ENCODE data around the gene GPR25.

The GPR25 gene

GRCh38 chr1:200872446-200873115, at the start of gene GPR25:
Gene GPR25, plus strand, starts transcription at chr1:200872981. Its CDS starts 57 bp downstream, at chr1:200873038.
- DNase-seq (ENCODE audit: low spot score in 2 of 2) (peak in 1 of 2 donors; percentile 50), ATAC-seq (no peak)
- Mint-ChIP-seq H3K36me3 (no peaks in the 10 kb centered on the region), H3K4me3 (peak within 1 kb of the TSS; percentile 44), H3K4me1 (peaks cover 62% of the 10 kb centered on the region), H3K9me3 (no peaks in the 10 kb centered on the region), H3K27ac (no peak within 1 kb of the TSS)

GRCh38 chr1:200831091-200831490, 41.7 kb upstream of the GPR25 start:
- Mint-ChIP-seq H3K27ac (no peak overlapping the region), H3K4me1 (no peaks in the 10 kb centered on the region), H3K36me3 (no peaks in the 10 kb centered on the region), H3K9me3 (no peaks in the 10 kb centered on the region), H3K4me3 (no peak overlapping the region)
- DNase-seq (ENCODE audit: low spot score in 2 of 2) = no peak
- no peak for ATAC-seq

- Mint-ChIP-seq H3K27ac (no peak overlapping the region), H3K9me3 (no peaks in the 10 kb centered on the region), H3K4me3 (no peak overlapping the region), H3K4me1 (no peaks in the 10 kb centered on the region), H3K36me3 (no peaks in the 10 kb centered on the region)
- DNase-seq (ENCODE audit: low spot score in 2 of 2) = no peak
- no peak for ATAC-seq
These were observed 38.4 kb upstream of the GPR25 start for GRCh38 chr1:200834383-200834782.

- ATAC-seq = no peak
- no peaks in the 10 kb centered on the region for H3K36me3 Mint-ChIP-seq
- H3K4me3 Mint-ChIP-seq = no peak overlapping the region
- no peaks in the 10 kb centered on the region for H3K9me3 Mint-ChIP-seq
- no peak for DNase-seq (ENCODE audit: low spot score in 2 of 2)
- no peak overlapping the region for H3K27ac Mint-ChIP-seq
- H3K4me1 Mint-ChIP-seq = no peaks in the 10 kb centered on the region
These were observed 36.6 kb upstream of the GPR25 start for GRCh38 chr1:200836213-200836612.

- Mint-ChIP-seq H3K4me3 (no peak overlapping the region), H3K4me1 (no peaks in the 10 kb centered on the region), H3K36me3 (no peaks in the 10 kb centered on the region), H3K27ac (no peak overlapping the region), H3K9me3 (no peaks in the 10 kb centered on the region)
- no peak for ATAC-seq
- DNase-seq (ENCODE audit: low spot score in 2 of 2) = no peak
These were observed 34.7 kb upstream of the GPR25 start for GRCh38 chr1:200837931-200838571.

GRCh38 chr1:200838676-200839445, 33.9 kb upstream of the GPR25 start:
- Mint-ChIP-seq H3K4me1 (no peaks in the 10 kb centered on the region), H3K36me3 (no peaks in the 10 kb centered on the region), H3K9me3 (no peaks in the 10 kb centered on the region), H3K4me3 (no peak overlapping the region), H3K27ac (no peak overlapping the region)
- DNase-seq (ENCODE audit: low spot score in 2 of 2) (no peak), ATAC-seq (no peak)

GRCh38 chr1:200845360-200845759, 27.4 kb upstream of the GPR25 start:
- Mint-ChIP-seq H3K4me1 (no peaks in the 10 kb centered on the region), H3K36me3 (no peaks in the 10 kb centered on the region), H3K9me3 (no peaks in the 10 kb centered on the region), H3K27ac (no peak overlapping the region), H3K4me3 (no peak overlapping the region)
- DNase-seq (ENCODE audit: low spot score in 2 of 2) (no peak), ATAC-seq (no peak)

GRCh38 chr1:200846398-200846797, 26.4 kb upstream of the GPR25 start:
- ATAC-seq (no peak), DNase-seq (ENCODE audit: low spot score in 2 of 2) (no peak)
- Mint-ChIP-seq H3K27ac (no peak overlapping the region), H3K4me3 (no peak overlapping the region), H3K9me3 (no peaks in the 10 kb centered on the region), H3K4me1 (no peaks in the 10 kb centered on the region), H3K36me3 (no peaks in the 10 kb centered on the region)

GRCh38 chr1:200849430-200849829, 23.4 kb upstream of the GPR25 start:
- ATAC-seq = no peak
- no peaks in the 10 kb centered on the region for H3K9me3 Mint-ChIP-seq
- no peak overlapping the region for H3K4me3 Mint-ChIP-seq
- H3K27ac Mint-ChIP-seq = no peak overlapping the region
- no peaks in the 10 kb centered on the region for H3K4me1 Mint-ChIP-seq
- H3K36me3 Mint-ChIP-seq = no peaks in the 10 kb centered on the region
- no peak for DNase-seq (ENCODE audit: low spot score in 2 of 2)

- Mint-ChIP-seq H3K9me3 (no peaks in the 10 kb centered on the region), H3K36me3 (no peaks in the 10 kb centered on the region), H3K4me3 (no peak overlapping the region), H3K4me1 (no peaks in the 10 kb centered on the region), H3K27ac (no peak overlapping the region)
- no peak for ATAC-seq
- DNase-seq (ENCODE audit: low spot score in 2 of 2) = no peak
These were observed 22.2 kb upstream of the GPR25 start for GRCh38 chr1:200850554-200850953.

- H3K9me3 Mint-ChIP-seq = no peaks in the 10 kb centered on the region
- no peak for DNase-seq (ENCODE audit: low spot score in 2 of 2)
- no peak overlapping the region for H3K4me3 Mint-ChIP-seq
- H3K27ac Mint-ChIP-seq = no peak overlapping the region
- H3K4me1 Mint-ChIP-seq = peaks cover 7% of the 10 kb centered on the region
- peak; percentile 81 for ATAC-seq
- H3K36me3 Mint-ChIP-seq = no peaks in the 10 kb centered on the region
These were observed 15.9 kb upstream of the GPR25 start for GRCh38 chr1:200856716-200857357.

- DNase-seq (ENCODE audit: low spot score in 2 of 2) (no peak), ATAC-seq (no peak)
- Mint-ChIP-seq H3K27ac (no peak overlapping the region), H3K36me3 (no peaks in the 10 kb centered on the region), H3K4me1 (peaks cover 17% of the 10 kb centered on the region), H3K9me3 (no peaks in the 10 kb centered on the region), H3K4me3 (no peak overlapping the region)
These were observed 15.0 kb upstream of the GPR25 start for GRCh38 chr1:200857804-200858203.

GRCh38 chr1:200861937-200862647, 10.7 kb upstream of the GPR25 start:
- no peaks in the 10 kb centered on the region for H3K36me3 Mint-ChIP-seq
- peak; percentile 78 for ATAC-seq
- H3K9me3 Mint-ChIP-seq = no peaks in the 10 kb centered on the region
- peak overlapping the region; percentile 63 for H3K27ac Mint-ChIP-seq
- no peak for DNase-seq (ENCODE audit: low spot score in 2 of 2)
- peak overlapping the region; percentile 32 for H3K4me3 Mint-ChIP-seq
- peaks cover 31% of the 10 kb centered on the region for H3K4me1 Mint-ChIP-seq

GRCh38 chr1:200862713-200863415, 9.9 kb upstream of the GPR25 start:
- peak; percentile 66 for ATAC-seq
- peaks cover 37% of the 10 kb centered on the region for H3K4me1 Mint-ChIP-seq
- H3K27ac Mint-ChIP-seq = peak overlapping the region; percentile 63
- peak overlapping the region; percentile 32 for H3K4me3 Mint-ChIP-seq
- H3K9me3 Mint-ChIP-seq = no peaks in the 10 kb centered on the region
- no peaks in the 10 kb centered on the region for H3K36me3 Mint-ChIP-seq
- DNase-seq (ENCODE audit: low spot score in 2 of 2) = no peak
